A673 (cell line): Measurements from ENCODE around the gene FSD1L. TPM values are rescaled to one million over a fixed set of nuclear protein-coding genes. Genes with fewer than 3 reads are reported as not detected.
A peak's percentile ranks its signal among the peaks of the same experiment; 100 is the strongest.

Source experiments
- BruUV-seq: library from RNA; stranded (reverse); fragments of 400-500 nt; replicated peaks from 2 replicates; lab custom pipeline; 2021; lab: Mats Ljungman, UMichigan
- CTCF ChIA-PET: fragments of 300-600 bp; sonication (Branson Sonifier 250); formaldehyde crosslinking; loops from one replicate; lab custom pipeline; 2022; ENCODE audit warnings: antibody characterized with exemption; lab: Charles Lee
- POLR2A ChIA-PET: fragments of 300-600 bp; sonication (Branson Sonifier 250); formaldehyde crosslinking; loops from one replicate; lab custom pipeline; 2022; ENCODE audit warnings: antibody characterized with exemption; ENCODE audit not compliant: low non-redundant PET; lab: Charles Lee
- DNase-seq: peaks from one replicate; pipeline ENCODE4 v3.0.0-alpha.2; 2015; ENCODE audit warnings: low spot score
- H3K27ac ChIP-seq: fragments of 200-600 bp; sonication (generic); 2 replicates; pipeline ENCODE4 v1.5.1; 2016; ENCODE audit warnings: mixed run types, low read depth, mild to moderate bottlenecking, mixed read lengths, antibody characterized with exemption, low read length; ENCODE audit not compliant: poor library complexity, severe bottlenecking
- H3K27me3 ChIP-seq: fragments of 200-600 bp; sonication (generic); replicated peaks from 2 replicates; pipeline ENCODE4 v1.6.1; 2017; ENCODE audit warnings: mixed run types, low read depth, mild to moderate bottlenecking, mixed read lengths, antibody characterized with exemption, low read length; ENCODE audit not compliant: insufficient read depth, poor library complexity
- H3K36me3 ChIP-seq: fragments of 200-600 bp; sonication (generic); 2 replicates; pipeline ENCODE4 v1.6.1; 2016; ENCODE audit warnings: mixed run types, mild to moderate bottlenecking, mixed read lengths, antibody characterized with exemption, low read length; ENCODE audit not compliant: insufficient read depth, poor library complexity, severe bottlenecking
- H3K4me1 ChIP-seq: fragments of 200-600 bp; sonication (generic); 2 replicates; pipeline ENCODE4 v1.6.1; 2017; ENCODE audit warnings: mixed run types, mild to moderate bottlenecking, mixed read lengths, antibody characterized with exemption, low read length; ENCODE audit not compliant: insufficient read depth, poor library complexity, severe bottlenecking
- H3K4me3 ChIP-seq: fragments of 200-600 bp; sonication (generic); 2 replicates; pipeline ENCODE4 v1.5.1; 2016; ENCODE audit warnings: low read depth, mixed run types, mild to moderate bottlenecking, mixed read lengths, low read length; ENCODE audit not compliant: poor library complexity, severe bottlenecking
- H3K9me3 ChIP-seq: fragments of 200-600 bp; sonication (generic); 2 replicates; pipeline ENCODE4 v1.6.1; 2016; ENCODE audit warnings: mixed run types, low read depth, mild to moderate bottlenecking, mixed read lengths, antibody characterized with exemption, low read length; ENCODE audit not compliant: poor library complexity, severe bottlenecking
- CTCF ChIP-seq: fragments of 300-800, 200-600 bp; sonication (generic); conservative IDR thresholded peaks from 2 replicates; pipeline ENCODE4 v1.5.1; 2017; ENCODE audit warnings: low read depth, mild to moderate bottlenecking, antibody characterized with exemption, low read length, moderate library complexity, mixed read lengths
- EZH2 ChIP-seq: fragments of 200-600 bp; sonication (generic); IDR thresholded peaks from 2 replicates; pipeline ENCODE4 v1.6.1; 2017; ENCODE audit warnings: borderline replicate concordance, low read depth, mild to moderate bottlenecking, mixed read lengths, antibody characterized with exemption, low read length; ENCODE audit not compliant: poor library complexity, severe bottlenecking
- intact Hi-C: fragments of 100-400 bp; cut with micrococcal nuclease; formaldehyde crosslinking; loops from one replicate; pipeline ENCODE4 v1.10.0; 2022; ENCODE audit not compliant: unreplicated experiment
- total RNA-seq: library from RNA; stranded (reverse); gene quantifications from 2 replicates; pipeline ENCODE4 v1.2.3, GENCODE V29; 2021

The FSD1L gene
- total RNA-seq, 1 experiment from 2014 or later, result 9.8 TPM

GRCh38 chr9:105541838-105542237 lies 94.0 kb downstream of the FSD1L start:
- ChIA-PET POLR2A (no interaction called here), CTCF (no interaction called here)
- H3K36me3 ChIP-seq, result no peaks in the 10 kb centered on the region
- no peak for DNase-seq
- no peak overlapping the region for H3K27ac ChIP-seq
- intact Hi-C loops, result loop anchor here (10.0 kb wide), 1 partner anchor 117 kb away; no protein-coding TSS in a partner anchor
- no peak overlapping the region for H3K4me3 ChIP-seq
- H3K27me3 ChIP-seq, result no peaks in the 10 kb centered on the region
- BruUV-seq, result no TSS peak
- TF ChIP-seq EZH2 (no peak), CTCF (no peak)
- no peaks in the 10 kb centered on the region for H3K4me1 ChIP-seq
- H3K9me3 ChIP-seq, result no peaks in the 10 kb centered on the region

GRCh38 chr9:105554042-105554441 lies 106.2 kb downstream of the FSD1L start:
- no peaks in the 10 kb centered on the region for H3K27me3 ChIP-seq
- H3K36me3 ChIP-seq, result no peaks in the 10 kb centered on the region
- BruUV-seq, result no TSS peak
- CTCF ChIA-PET, result no interaction called here
- no peaks in the 10 kb centered on the region for H3K4me1 ChIP-seq
- no peak for TF ChIP-seq CTCF
- POLR2A ChIA-PET, result no interaction called here
- DNase-seq, result no peak
- intact Hi-C loops, result no loop called here
- no peaks in the 10 kb centered on the region for H3K9me3 ChIP-seq
- H3K27ac ChIP-seq, result no peak overlapping the region
- H3K4me3 ChIP-seq, result no peak overlapping the region

- H3K27me3 ChIP-seq, result no peaks in the 10 kb centered on the region
- TF ChIP-seq CTCF, result no peak
- no peak for TF ChIP-seq EZH2
- intact Hi-C loops, result no loop called here
- ChIA-PET CTCF (no interaction called here), POLR2A (no interaction called here)
- H3K27ac ChIP-seq, result no peak within 1 kb of the TSS
- no TSS peak for BruUV-seq
- H3K4me1 ChIP-seq, result no peaks in the 10 kb centered on the region
- H3K4me3 ChIP-seq, result peak within 1 kb of the TSS; percentile 73
- peak; percentile 91 for DNase-seq
- H3K36me3 ChIP-seq, result no peaks in the 10 kb centered on the region
- peaks cover 18% of the 10 kb centered on the region for H3K9me3 ChIP-seq
Measured at GRCh38 chr9:105557804-105558610, 110.2 kb downstream of the FSD1L start, which contains the start of gene FKTN. TSS of gene FKTN (plus strand) at chr9:105558131. CDS start at chr9:105575033, 16,902 bp downstream.
